H1 (cell line): Measurements from ENCODE around the gene PSME2. TPM values are rescaled to one million over a fixed set of nuclear protein-coding genes. Genes with fewer than 3 reads are reported as not detected.
A peak's percentile ranks its signal among the peaks of the same experiment; 100 is the strongest.

Source experiments
- CTCF ChIA-PET: fragments of 300-600 bp; sonication (Branson Sonifier 250); formaldehyde crosslinking; loops from one replicate; lab custom pipeline; 2021; ENCODE audit not compliant: partially characterized antibody; lab: Charles Lee
- POLR2A ChIA-PET: fragments of 300-600 bp; sonication (Branson Sonifier 250); formaldehyde crosslinking; loops from one replicate; lab custom pipeline; 2021; ENCODE audit warnings: inconsistent platforms; ENCODE audit not compliant: partially characterized antibody; lab: Charles Lee
- DNase-seq, 2 experiments: peaks; one replicate each; pipeline versions ENCODE4 v3.0.0 to v3.0.0-alpha.2; 2010 to 2022; ENCODE audit warnings: low spot score in 2 of 2, low read depth in 1 of 2, mixed read lengths in 1 of 2
- FAIRE-seq: peaks from 2 replicates; lab custom pipeline; 2011; peaks lifted over from hg19 to GRCh38; lab: Jason Lieb, UNC
- H2AFZ ChIP-seq: 2 replicates; pipeline ENCODE4 v1.8.1; 2012; ENCODE audit warnings: low read length, inconsistent platforms
- H2AK5ac ChIP-seq: 2 replicates; pipeline ENCODE4 v1.6.1; 2013; ENCODE audit warnings: low read depth, low read length
- H2BK120ac ChIP-seq: replicated peaks from 2 replicates; pipeline ENCODE3; 2013; ENCODE audit warnings: low read depth, low read length, inconsistent platforms
- H2BK12ac ChIP-seq: 2 replicates; pipeline ENCODE4 v1.6.1; 2013; ENCODE audit warnings: low read depth, low read length
- H2BK15ac ChIP-seq: 2 replicates; pipeline ENCODE4 v1.6.1; 2013; ENCODE audit warnings: low read length
- H2BK20ac ChIP-seq: 2 replicates; pipeline ENCODE4 v1.6.1; 2013; ENCODE audit warnings: low read length
- H2BK5ac ChIP-seq: 2 replicates; pipeline ENCODE4 v1.6.1; 2013; ENCODE audit warnings: low read depth, low read length
- H3K14ac ChIP-seq: 2 replicates; pipeline ENCODE4 v1.6.1; 2013; ENCODE audit warnings: inconsistent platforms; ENCODE audit not compliant: insufficient read length
- H3K18ac ChIP-seq: 2 replicates; pipeline ENCODE4 v1.6.1; 2013; ENCODE audit warnings: low read length; ENCODE audit errors: extremely low read depth
- H3K23ac ChIP-seq: 2 replicates; pipeline ENCODE4 v1.6.1; 2013; ENCODE audit warnings: inconsistent platforms; ENCODE audit not compliant: insufficient read length
- H3K23me2 ChIP-seq: 2 replicates; pipeline ENCODE4 v1.6.1; 2013; ENCODE audit warnings: low read depth, low read length
- H3K27ac ChIP-seq: 2 replicates; pipeline ENCODE4 v1.6.1; 2011; ENCODE audit warnings: low read depth, low read length, inconsistent platforms
- H3K27me3 ChIP-seq, 4 experiments: replicated peaks in 1 of 4; 1 replicate in 1 of 4; 2 replicates in 3 of 4; pipeline versions ENCODE4 v1.6.1 to v1.8.1; 2011 to 2013; ENCODE audit warnings: low read length in 3 of 4, mild to moderate bottlenecking in 3 of 4, inconsistent platforms in 2 of 4, mixed read lengths in 2 of 4, moderate library complexity in 1 of 4; ENCODE audit not compliant: control insufficient read depth in 3 of 4, insufficient read depth in 3 of 4; ENCODE audit errors: extremely low read depth in 1 of 4
- H3K36me3 ChIP-seq, 4 experiments: 2 replicates each; pipeline versions ENCODE4 v1.6.1 to v1.8.1; 2011 to 2013; ENCODE audit warnings: mild to moderate bottlenecking in 4 of 4, low read length in 3 of 4, moderate library complexity in 2 of 4, control low read depth in 1 of 4, inconsistent platforms in 1 of 4; ENCODE audit not compliant: insufficient read depth in 4 of 4, control insufficient read depth in 2 of 4
- H3K4ac ChIP-seq: replicated peaks from 2 replicates; pipeline ENCODE3; 2013; ENCODE audit warnings: low read length, low read depth, mixed read lengths, inconsistent platforms; ENCODE audit not compliant: insufficient read length
- H3K4me1 ChIP-seq, 4 experiments: replicated peaks in 1 of 4; 1 replicate in 1 of 4; 2 replicates in 3 of 4; pipeline versions ENCODE4 v1.6.1 to v1.8.1; 2011 to 2013; ENCODE audit warnings: low read length in 3 of 4, inconsistent platforms in 2 of 4, mixed read lengths in 1 of 4; ENCODE audit not compliant: insufficient read depth in 4 of 4, control insufficient read depth in 3 of 4
- H3K4me2 ChIP-seq, 2 experiments: 2 replicates each; pipeline versions ENCODE4 v1.6.1 to v1.8.1; 2011 to 2013; ENCODE audit warnings: low read depth in 2 of 2, low read length in 2 of 2, control low read depth in 1 of 2, inconsistent platforms in 1 of 2, mild to moderate bottlenecking in 1 of 2; ENCODE audit not compliant: insufficient read depth in 1 of 2
- H3K4me3 ChIP-seq, 4 experiments: fragments of 200-600, 300-600 bp in 1 of 4; sonication (generic), shearing (Covaris generic), sonication (Bioruptor Twin) in 1 of 4; 2 replicates each; pipeline versions ENCODE4 v1.5.1 to v1.8.1; 2011 to 2016; ENCODE audit warnings: low read length in 4 of 4, low read depth in 3 of 4, control low read depth in 2 of 4, inconsistent platforms in 2 of 4, mild to moderate bottlenecking in 2 of 4, mixed read lengths in 1 of 4, moderate library complexity in 1 of 4; ENCODE audit not compliant: insufficient read depth in 2 of 4; ENCODE audit errors: extremely low read depth in 1 of 4
- H3K56ac ChIP-seq: replicated peaks from 2 replicates; pipeline ENCODE3; 2013; ENCODE audit warnings: low read depth, mild to moderate bottlenecking, mixed read lengths, low read length, inconsistent platforms; ENCODE audit not compliant: insufficient read length
- H3K79me1 ChIP-seq: 2 replicates; pipeline ENCODE4 v1.6.1; 2013; ENCODE audit warnings: low read depth, low read length, control low read depth
- H3K79me2 ChIP-seq, 2 experiments: 2 replicates each; pipeline versions ENCODE4 v1.6.1 to v1.8.1; 2012 to 2013; ENCODE audit warnings: low read length in 2 of 2, mild to moderate bottlenecking in 2 of 2, inconsistent platforms in 1 of 2; ENCODE audit not compliant: insufficient read depth in 2 of 2, control insufficient read depth in 1 of 2
- H3K9ac ChIP-seq, 4 experiments: replicated peaks in 1 of 4; 1 replicate in 1 of 4; 2 replicates in 3 of 4; pipeline versions ENCODE4 v1.6.1 to v1.8.1; 2011 to 2013; ENCODE audit warnings: low read depth in 3 of 4, low read length in 3 of 4, control low read depth in 2 of 4, mild to moderate bottlenecking in 2 of 4, moderate library complexity in 2 of 4, inconsistent platforms in 1 of 4; ENCODE audit errors: extremely low read depth in 1 of 4
- H3K9me3 ChIP-seq, 2 experiments: 2 replicates each; pipeline versions ENCODE4 v1.6.1 to v1.8.1; 2012 to 2013; ENCODE audit warnings: mild to moderate bottlenecking in 2 of 2, moderate library complexity in 2 of 2, control low read depth in 1 of 2, inconsistent platforms in 1 of 2, low read depth in 1 of 2, low read length in 1 of 2, mixed read lengths in 1 of 2; ENCODE audit not compliant: insufficient read depth in 2 of 2
- H4K20me1 ChIP-seq, 2 experiments: replicated peaks in 1 of 2; 2 replicates each; pipeline versions ENCODE3 to v1.8.1; 2011 to 2013; ENCODE audit warnings: inconsistent platforms in 2 of 2, low read length in 2 of 2, mild to moderate bottlenecking in 1 of 2; ENCODE audit not compliant: insufficient read depth in 2 of 2, control insufficient read depth in 1 of 2
- H4K5ac ChIP-seq: 2 replicates; pipeline ENCODE4 v1.6.1; 2013; ENCODE audit warnings: low read length, low read depth, mixed read lengths, inconsistent platforms; ENCODE audit not compliant: insufficient read length
- H4K8ac ChIP-seq: 2 replicates; pipeline ENCODE4 v1.8.0; 2013; ENCODE audit warnings: mild to moderate bottlenecking, moderate library complexity, low read length, inconsistent platforms; ENCODE audit not compliant: insufficient read depth; ENCODE audit errors: extremely low read depth
- H4K91ac ChIP-seq: replicated peaks from 2 replicates; pipeline ENCODE3; 2013; ENCODE audit warnings: low read length, mixed read lengths, inconsistent platforms; ENCODE audit not compliant: insufficient read length
- POU5F1 ChIP-seq: IDR thresholded peaks from 2 replicates; pipeline ENCODE4 v1.6.1; 2011; ENCODE audit warnings: low read depth, mild to moderate bottlenecking, low read length, moderate library complexity
- RBBP5 ChIP-seq: IDR thresholded peaks from 2 replicates; pipeline ENCODE4 v1.7.1; 2012; ENCODE audit warnings: low read depth, mild to moderate bottlenecking, inconsistent platforms, low read length, moderate library complexity, borderline replicate concordance
- SAP30 ChIP-seq: fragments of 300-600 bp; sonication (generic); IDR thresholded peaks from 2 replicates; pipeline ENCODE4 v1.7.1; 2012; ENCODE audit warnings: low read length, moderate library complexity, mild to moderate bottlenecking, inconsistent platforms; ENCODE audit not compliant: insufficient read depth, insufficient replicate concordance
- TAF1 ChIP-seq: IDR thresholded peaks from 2 replicates; pipeline ENCODE4 v1.6.1; 2011; ENCODE audit warnings: mild to moderate bottlenecking, low read depth, low read length
- WGBS, 2 experiments: shearing (Covaris generic) in 1 of 2; methylation state at CpG; one replicate each; pipeline versions ENCODE4 v1.1.6 to v1.1.7; 2013 to 2015; ENCODE audit warnings: low lambda C conversion rate in 2 of 2, mixed read lengths in 2 of 2, inconsistent platforms in 1 of 2, low coverage in 1 of 2, missing lambda C conversion rate in 1 of 2; ENCODE audit not compliant: insufficient replicate concordance in 2 of 2, insufficient coverage in 1 of 2, insufficient read length in 1 of 2; ENCODE audit errors: extremely low coverage in 1 of 2, missing lambda C conversion rate in 1 of 2; 5-methylcytosine and 5-hydroxymethylcytosine counted together
- polyA plus RNA-seq, 7 experiments: library from polyadenylated mRNA; depleted of rRNA in 3 of 7; stranded (reverse) in 5 of 7; unstranded in 2 of 7; fragments of >200 nt in 5 of 7; fragments of 200-250 nt in 2 of 7; gene quantifications; 1 replicate in 5 of 7; 2 replicates in 1 of 7; 4 replicates in 1 of 7; pipeline versions ENCODE4 v1.2.1 to v1.2.3, GENCODE V29; 2011 to 2013; ENCODE audit warnings: missing spikeins in 2 of 7, mixed read lengths in 2 of 7
- total RNA-seq: library from RNA; stranded (reverse); fragmentation: NEBNext Ultra II Directional; extraction: Animal tissue kit (Norgen Biotek cat#: 25700); gene quantifications from 2 replicates; pipeline ENCODE4 v1.2.1, GENCODE V29; 2021

Gene PSME2
- total and polyA plus RNA-seq, 2 of the 8 experiments (the other 6 are each of a cell fraction or from before 2014, with no cell fraction given), result 71.8 to 111 TPM

DNA sequence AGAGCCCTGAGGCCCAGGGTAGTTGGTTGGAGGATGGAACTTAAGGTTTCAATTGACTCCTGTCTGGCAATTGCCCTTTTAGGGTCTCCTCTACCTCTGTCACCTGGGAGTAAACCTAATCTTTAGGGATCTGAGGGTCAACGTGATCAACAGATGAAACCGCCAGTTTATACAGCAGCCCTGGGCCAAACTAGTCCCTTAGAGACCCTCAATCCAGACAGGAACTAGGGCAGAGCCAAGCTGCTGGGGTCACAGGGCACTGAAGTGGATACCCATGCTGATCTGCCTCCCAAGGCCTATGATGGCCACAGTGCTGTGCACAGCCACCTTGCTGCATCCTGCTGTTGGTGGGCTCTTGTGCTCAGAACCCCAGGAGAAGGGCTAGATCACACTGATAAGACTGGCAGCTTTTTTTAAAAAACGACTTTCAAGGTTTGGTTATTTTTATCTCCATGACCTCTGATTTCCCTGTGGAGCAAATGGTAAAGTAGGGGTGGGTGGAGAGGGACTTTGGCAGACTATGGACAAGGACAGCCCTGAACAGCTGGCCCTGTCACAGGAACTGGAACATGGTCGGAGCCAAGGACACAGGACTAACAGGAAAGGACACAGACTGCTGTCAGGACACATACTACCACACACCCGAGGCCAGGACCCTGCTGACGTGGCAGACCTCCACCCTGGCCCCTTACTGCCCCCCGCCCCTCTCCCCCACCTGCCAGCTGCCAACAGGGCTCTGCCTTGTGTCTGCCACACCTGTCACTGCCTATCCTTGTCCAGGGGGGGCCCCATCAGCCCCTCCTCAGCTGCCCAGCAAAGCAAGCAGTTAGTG lies 15.5 kb downstream of the PSME2 start:
- H2AFZ ChIP-seq, result no peak overlapping the region
- H3K14ac ChIP-seq, result no peak overlapping the region
- no peaks in the 10 kb centered on the region for H3K36me3 ChIP-seq
- no peak overlapping the region for H4K8ac ChIP-seq
- no peaks in the 10 kb centered on the region for H3K79me1 ChIP-seq
- no peaks in the 10 kb centered on the region for H3K79me2 ChIP-seq
- no peak overlapping the region for H2BK20ac ChIP-seq
- TF ChIP-seq SAP30 (no peak), POU5F1 (no peak), TAF1 (no peak), RBBP5 (no peak)
- 81% methylated on average over 6 of the region's 7 CpGs; no CpG with 5 or more reads in 1 of the 2 experiments for WGBS, 2 experiments
- no peak for FAIRE-seq
- no peak overlapping the region for H3K4me3 ChIP-seq
- H3K23me2 ChIP-seq, result peaks cover 5% of the 10 kb centered on the region; the same call in 1 of the 2 replicates
- H3K27me3 ChIP-seq, result no peaks in the 10 kb centered on the region
- POLR2A ChIA-PET, result interaction anchor here (0.6 to 11.1 kb wide), 6 partner anchors 9 to 46 kb away, joined by 3 to 96 read pairs (median 6); partner anchors contain the start of genes DCAF11, EMC9 and NRL
- H3K4me2 ChIP-seq, result no peak overlapping the region
- H3K9me3 ChIP-seq, result no peaks in the 10 kb centered on the region
- H3K23ac ChIP-seq, result no peak overlapping the region
- no peak overlapping the region for H3K4ac ChIP-seq
- no peak overlapping the region for H3K18ac ChIP-seq
- H4K91ac ChIP-seq, result no peak overlapping the region
- no peaks in the 10 kb centered on the region for H4K20me1 ChIP-seq
- peaks cover 0 to 3% (median under 1%) of the 10 kb centered on the region in 4 experiments; a peak in 3 of 7 replicates for H3K4me1 ChIP-seq
- no peak for DNase-seq
- no peak overlapping the region for H2AK5ac ChIP-seq
- 0 out of 2 replicates have a peak overlapping the region, but pooled peaks have one; percentile 5 for H2BK15ac ChIP-seq
- H2BK5ac ChIP-seq, result no peak overlapping the region
- CTCF ChIA-PET, result interaction anchor here (0.9 kb wide), 1 partner anchor 140 kb away, joined by 3 read pairs; the partner anchor contains the start of gene RABGGTA
- H2BK120ac ChIP-seq, result no peak overlapping the region
- H3K27ac ChIP-seq, result no peak overlapping the region
- H3K56ac ChIP-seq, result no peak overlapping the region
- no peak overlapping the region for H2BK12ac ChIP-seq
- H3K9ac ChIP-seq, result no peak overlapping the region
- no peak overlapping the region for H4K5ac ChIP-seq
